GM23338 (cell line): ENCODE measurements around the gene OASL. TPM values are rescaled to one million over a fixed set of nuclear protein-coding genes. Genes with fewer than 3 reads are reported as not detected.
A peak's percentile ranks its signal among the peaks of the same experiment; 100 is the strongest.

Source experiments
- ATAC-seq: fragments of 200-7000 bp; cut with Tn5 transposase; 3 replicates; pipeline ENCODE4 v1.9.1; 2020
- DNase-seq: peaks from one replicate; pipeline ENCODE4 v3.0.0-alpha.2; 2015; ENCODE audit warnings: low spot score
- H2AFZ ChIP-seq: fragments of 200-600 bp; sonication (generic); 2 replicates; pipeline ENCODE4 v1.8.0; 2016; ENCODE audit warnings: antibody characterized with exemption, mild to moderate bottlenecking, moderate library complexity
- H3F3A ChIP-seq: fragments of 200-600 bp; sonication (generic); replicated peaks from 2 replicates; pipeline ENCODE4 v1.8.0; 2017; ENCODE audit warnings: antibody characterized with exemption, mixed run types, low read depth
- H3K27ac ChIP-seq: fragments of 200-600 bp; sonication (generic); 2 replicates; pipeline ENCODE4 v1.6.1; 2016; ENCODE audit warnings: low read depth
- H3K27me3 ChIP-seq: fragments of 200-600 bp; sonication (generic); 2 replicates; pipeline ENCODE4 v1.8.0; 2016; ENCODE audit warnings: mild to moderate bottlenecking, mixed run types, moderate library complexity; ENCODE audit not compliant: insufficient read depth
- H3K36me3 ChIP-seq: fragments of 200-600 bp; sonication (generic); 2 replicates; pipeline ENCODE4 v1.8.0; 2016; ENCODE audit warnings: mild to moderate bottlenecking; ENCODE audit not compliant: insufficient read depth
- H3K4me1 ChIP-seq: fragments of 200-600 bp; sonication (generic); 2 replicates; pipeline ENCODE4 v1.8.0; 2016; ENCODE audit warnings: mild to moderate bottlenecking, moderate library complexity; ENCODE audit not compliant: insufficient read depth
- H3K4me2 ChIP-seq: fragments of 200-600 bp; sonication (generic); 2 replicates; pipeline ENCODE4 v1.7.1; 2017; ENCODE audit warnings: mixed run types
- H3K4me3 ChIP-seq: fragments of 200-600 bp; sonication (generic); 2 replicates; pipeline ENCODE4 v1.6.1; 2016; ENCODE audit warnings: mixed run types
- H3K79me2 ChIP-seq: fragments of 200-600 bp; sonication (generic); replicated peaks from 2 replicates; pipeline ENCODE4 v1.8.0; 2017; ENCODE audit warnings: mild to moderate bottlenecking; ENCODE audit not compliant: insufficient read depth
- H3K9me2 ChIP-seq: fragments of 200-600 bp; sonication (generic); 2 replicates; pipeline ENCODE4 v1.8.0; 2017; ENCODE audit not compliant: insufficient read depth
- H4K20me1 ChIP-seq: fragments of 200-600 bp; sonication (generic); replicated peaks from 2 replicates; pipeline ENCODE4 v1.8.0; 2017; ENCODE audit warnings: mild to moderate bottlenecking; ENCODE audit not compliant: insufficient read depth
- H3K27ac Mint-ChIP-seq: 2 replicates; pipeline ENCODE4 v1.8.0; 2020; ENCODE audit warnings: inconsistent platforms, mild to moderate bottlenecking, moderate library complexity, mixed read lengths
- H3K27me3 Mint-ChIP-seq: 3 replicates; pipeline ENCODE4 v1.8.0; 2022; ENCODE audit warnings: low read depth, mild to moderate bottlenecking, moderate library complexity, mixed read lengths, inconsistent platforms; ENCODE audit not compliant: insufficient read depth, poor library complexity
- H3K36me3 Mint-ChIP-seq: 3 replicates; pipeline ENCODE4 v1.8.0; 2021; ENCODE audit warnings: low read depth, mild to moderate bottlenecking, inconsistent platforms, moderate library complexity, mixed read lengths
- H3K4me1 Mint-ChIP-seq: 3 replicates; pipeline ENCODE4 v1.8.0; 2020; ENCODE audit warnings: mild to moderate bottlenecking, inconsistent platforms, mixed read lengths
- H3K4me3 Mint-ChIP-seq: 3 replicates; pipeline ENCODE4 v1.8.0; 2021; ENCODE audit warnings: moderate library complexity, mild to moderate bottlenecking, inconsistent platforms, mixed read lengths
- H3K9me3 Mint-ChIP-seq: 3 replicates; pipeline ENCODE4 v1.8.0; 2020; ENCODE audit warnings: moderate library complexity, mild to moderate bottlenecking, inconsistent platforms, mixed read lengths
- CREB1 ChIP-seq: fragments of 250-450 bp; sonication (Bioruptor Pico); IDR thresholded peaks from 2 replicates; pipeline ENCODE4 v1.5.0; 2020; ENCODE audit warnings: low read depth, mild to moderate bottlenecking, moderate library complexity
- CTCF ChIP-seq, 2 experiments: fragments of 200-600 bp in 1 of 2; sonication (generic) in 1 of 2; conservative IDR thresholded peaks; 2 replicates each; pipeline versions ENCODE4 v1.5.1 to v1.6.1; 2016 to 2017; ENCODE audit warnings: antibody characterized with exemption in 2 of 2, low read depth in 2 of 2, mild to moderate bottlenecking in 2 of 2, moderate library complexity in 1 of 2
- ETS1 ChIP-seq: IDR thresholded peaks from 2 replicates; pipeline ENCODE4 v1.6.1; 2016; ENCODE audit warnings: antibody characterized with exemption
- EZH2 ChIP-seq: fragments of 200-600 bp; sonication (generic); IDR thresholded peaks from one replicate; pipeline ENCODE4 v1.8.0; 2017; ENCODE audit warnings: antibody characterized with exemption, mild to moderate bottlenecking, low read depth; ENCODE audit not compliant: unreplicated experiment
- NANOG ChIP-seq: IDR thresholded peaks from 2 replicates; pipeline ENCODE4 v1.6.1; 2016; ENCODE audit warnings: antibody characterized with exemption, borderline replicate concordance
- POLR2AphosphoS5 ChIP-seq: IDR thresholded peaks from 2 replicates; pipeline ENCODE4 v1.6.1; 2016; ENCODE audit warnings: antibody characterized with exemption, low read depth
- REST ChIP-seq: IDR thresholded peaks from one replicate; pipeline ENCODE4 v1.6.1; 2018; ENCODE audit warnings: antibody characterized with exemption; ENCODE audit not compliant: unreplicated experiment
- STAT1 ChIP-seq: IDR thresholded peaks from one replicate; pipeline ENCODE4 v1.6.1; 2016; ENCODE audit warnings: antibody characterized with exemption; ENCODE audit not compliant: unreplicated experiment
- ZNF114 ChIP-seq: fragments of 250-450 bp; sonication (Bioruptor Pico); IDR thresholded peaks from 2 replicates; pipeline ENCODE4 v1.5.0; 2020; ENCODE audit warnings: mild to moderate bottlenecking, moderate library complexity
- ZNF331 ChIP-seq: fragments of 250-450 bp; sonication (Bioruptor Pico); IDR thresholded peaks from 2 replicates; pipeline ENCODE4 v1.5.0; 2020; ENCODE audit warnings: low read depth, mild to moderate bottlenecking, moderate library complexity
- polyA plus RNA-seq: library from polyadenylated mRNA; unstranded; fragments of >200 nt; fragmentation: Nextera tagmentation; extraction: Ambion mirVana; gene quantifications from 2 replicates; pipeline ENCODE4 v1.2.1, GENCODE V29; 2016
- total RNA-seq: library from RNA; depleted of rRNA; stranded (reverse); fragments of >200 nt; shearing (Covaris generic); gene quantifications from 2 replicates; pipeline ENCODE4 v1.2.3, GENCODE V29; 2014

The OASL gene
- total and polyA plus RNA-seq, 2 experiments from 2014 or later, result not detected

- no peak overlapping the region for H3K4me3 ChIP-seq
- no peak overlapping the region for H3K4me3 Mint-ChIP-seq
- H3K4me1 Mint-ChIP-seq, result peaks cover 19% of the 10 kb centered on the region
- H4K20me1 ChIP-seq, result no peaks in the 10 kb centered on the region
- no peak overlapping the region; the same call in 1 of the 2 replicates for H3K27ac Mint-ChIP-seq
- no peaks in the 10 kb centered on the region for H3F3A ChIP-seq
- peaks cover 2% of the 10 kb centered on the region for H3K27me3 Mint-ChIP-seq
- no peaks in the 10 kb centered on the region for H3K36me3 ChIP-seq
- DNase-seq (peak; percentile 67), ATAC-seq (peak; percentile 75)
- TF ChIP-seq REST (peak; percentile 77), CTCF (conservative IDR thresholded peaks at IDR 0.05; ENCODE audit: low read depth in 2 of 2) (no peak)
- no peaks in the 10 kb centered on the region for H3K27me3 ChIP-seq
- H3K4me1 ChIP-seq, result peaks cover 9% of the 10 kb centered on the region; the same call in 1 of the 2 replicates
- H3K9me2 ChIP-seq, result no peaks in the 10 kb centered on the region
- H3K79me2 ChIP-seq, result no peaks in the 10 kb centered on the region
- no peaks in the 10 kb centered on the region; the same call in 2 of the 3 replicates for H3K9me3 Mint-ChIP-seq
- H2AFZ ChIP-seq, result peak overlapping the region; percentile 88
- no peak overlapping the region for H3K27ac ChIP-seq
- H3K36me3 Mint-ChIP-seq, result no peaks in the 10 kb centered on the region; the same call in 2 of the 3 replicates
- peak overlapping the region; percentile 57 for H3K4me2 ChIP-seq
Measured at GRCh38 chr12:120979862-120980696, 59.0 kb downstream of the OASL start.

- no peak overlapping the region for H3K4me2 ChIP-seq
- no peaks in the 10 kb centered on the region for H3K27me3 ChIP-seq
- H3K79me2 ChIP-seq, result no peaks in the 10 kb centered on the region
- H2AFZ ChIP-seq, result peak overlapping the region; percentile 95; the same call in 1 of the 2 replicates
- no peaks in the 10 kb centered on the region for H3K36me3 ChIP-seq
- Mint-ChIP-seq H3K4me1 (peaks cover 17% of the 10 kb centered on the region), H3K4me3 (no peak overlapping the region), H3K27ac (no peak overlapping the region), H3K27me3 (peaks cover 2% of the 10 kb centered on the region), H3K36me3 (no peaks in the 10 kb centered on the region; the same call in 2 of the 3 replicates), H3K9me3 (no peaks in the 10 kb centered on the region; the same call in 2 of the 3 replicates)
- H3F3A ChIP-seq, result no peaks in the 10 kb centered on the region
- DNase-seq (no peak), ATAC-seq (no peak)
- H3K27ac ChIP-seq, result no peak overlapping the region
- H3K4me1 ChIP-seq, result peaks cover 9% of the 10 kb centered on the region; the same call in 1 of the 2 replicates
- H3K9me2 ChIP-seq, result no peaks in the 10 kb centered on the region
- H3K4me3 ChIP-seq, result no peak overlapping the region
- no peaks in the 10 kb centered on the region for H4K20me1 ChIP-seq
- no peak for TF ChIP-seq ETS1
- no peak for TF ChIP-seq ZNF331 (CRISPR knock-in tag)
- TF ChIP-seq STAT1, result no peak
- TF ChIP-seq EZH2, result no peak
- no peak for TF ChIP-seq POLR2AphosphoS5
- TF ChIP-seq REST, result no peak
- no peak for TF ChIP-seq ZNF114 (CRISPR knock-in tag)
- no peak for TF ChIP-seq NANOG
- no peak for TF ChIP-seq CREB1 (CRISPR knock-in tag)
Measured at GRCh38 chr12:120979220-120979861, 59.7 kb downstream of the OASL start.
